ENCODE data around the gene SIRPG. TPM values are rescaled to one million over a fixed set of nuclear protein-coding genes. Genes with fewer than 3 reads are reported as not detected.

SIRPG gene
- total RNA-seq, 1 donor from 2014 or later: not detected

DNA sequence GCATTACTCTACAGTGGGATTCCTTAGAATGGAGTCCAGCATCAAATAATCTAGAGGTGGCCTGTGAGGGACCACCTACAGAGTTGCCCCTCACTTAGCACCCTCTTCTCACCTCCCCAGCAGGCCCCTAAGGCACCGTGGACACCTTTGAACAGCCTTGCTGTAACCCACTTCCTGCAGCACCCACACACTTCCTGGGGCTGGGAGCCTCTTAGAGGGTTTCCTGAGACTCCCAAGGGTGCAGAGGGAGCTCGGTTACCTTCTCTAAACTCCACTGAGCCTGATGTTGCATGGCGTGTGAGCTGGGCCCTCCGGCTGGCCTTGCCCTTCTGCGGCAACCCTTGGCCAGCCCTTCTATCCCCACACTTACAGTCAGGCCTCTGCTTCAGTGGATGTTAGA lies 7.3 kb upstream of the SIRPG start:
- Mint-ChIP-seq H3K27me3 (ENCODE audit: low read depth) (peaks cover 34% of the 10 kb centered on the region), H3K9me3 (no peaks in the 10 kb centered on the region), H3K4me1 (no peaks in the 10 kb centered on the region), H3K36me3 (no peaks in the 10 kb centered on the region), H3K4me3 (no peak overlapping the region), H3K27ac (no peak overlapping the region)
- DNase-seq (ENCODE audit: low spot score in 2 of 2, unreplicated experiment in 2 of 2): no peak
- no peak for TF ChIP-seq CTCF (IDR thresholded peaks at IDR 0.05; ENCODE audit: unreplicated experiment)

DNA sequence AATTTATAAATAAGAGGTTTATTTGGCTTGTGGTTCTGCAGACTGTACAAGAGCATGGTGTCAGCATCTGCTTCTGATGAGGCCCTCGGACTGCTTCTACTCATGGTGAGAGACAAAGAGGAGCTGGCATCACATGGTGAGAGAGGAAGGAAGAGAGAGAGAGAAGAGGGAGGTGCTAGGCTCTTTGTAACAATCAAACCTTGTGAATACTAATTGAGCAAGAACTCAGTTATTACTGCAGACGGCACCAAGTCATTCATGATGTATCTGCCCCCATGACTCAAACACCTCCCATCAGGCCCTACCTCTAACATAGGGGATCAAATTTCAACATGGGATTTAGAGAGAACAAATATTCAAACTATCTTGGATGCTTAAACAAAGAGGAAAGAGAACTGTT lies 6.3 kb upstream of the SIRPG start:
- Mint-ChIP-seq H3K9me3 (no peaks in the 10 kb centered on the region), H3K27ac (no peak overlapping the region), H3K36me3 (no peaks in the 10 kb centered on the region), H3K27me3 (ENCODE audit: low read depth) (peaks cover 36% of the 10 kb centered on the region), H3K4me3 (no peak overlapping the region), H3K4me1 (no peaks in the 10 kb centered on the region)
- no peak for DNase-seq (ENCODE audit: low spot score in 2 of 2, unreplicated experiment in 2 of 2)
- no peak for TF ChIP-seq CTCF (IDR thresholded peaks at IDR 0.05; ENCODE audit: unreplicated experiment)

GRCh38 chr20:1661542-1662299 lies 4.1 kb upstream of the SIRPG start:
- Mint-ChIP-seq H3K9me3 (no peaks in the 10 kb centered on the region), H3K27me3 (ENCODE audit: low read depth) (peaks cover 50% of the 10 kb centered on the region), H3K27ac (no peak overlapping the region), H3K4me3 (no peak overlapping the region), H3K36me3 (no peaks in the 10 kb centered on the region), H3K4me1 (no peaks in the 10 kb centered on the region)
- TF ChIP-seq CTCF (IDR thresholded peaks at IDR 0.05; ENCODE audit: unreplicated experiment): no peak
- no peak for DNase-seq (ENCODE audit: low spot score in 2 of 2, unreplicated experiment in 2 of 2)

DNA sequence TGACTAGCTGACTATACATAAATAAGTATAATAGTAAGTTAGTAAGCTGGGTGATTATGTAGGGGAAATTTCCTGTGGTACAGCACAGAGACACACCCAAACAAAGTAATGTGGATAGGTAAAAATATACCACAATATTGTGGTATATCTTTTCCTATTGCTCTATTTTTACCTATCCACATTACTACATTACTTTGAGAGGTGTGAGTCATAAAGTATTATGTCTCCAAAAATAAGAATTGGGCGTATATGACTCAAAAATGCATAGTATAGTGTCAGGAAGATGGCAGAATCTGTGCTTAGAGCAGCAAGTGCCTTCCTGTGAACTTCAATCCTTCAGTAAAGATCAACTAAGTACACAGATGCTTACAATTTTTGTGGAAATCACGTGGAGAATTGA lies 2.7 kb upstream of the SIRPG start:
- Mint-ChIP-seq H3K4me3 (no peak overlapping the region), H3K27ac (no peak overlapping the region), H3K27me3 (ENCODE audit: low read depth) (peaks cover 54% of the 10 kb centered on the region), H3K4me1 (no peaks in the 10 kb centered on the region), H3K36me3 (no peaks in the 10 kb centered on the region), H3K9me3 (no peaks in the 10 kb centered on the region)
- no peak for DNase-seq (ENCODE audit: low spot score in 2 of 2, unreplicated experiment in 2 of 2)
- TF ChIP-seq CTCF (IDR thresholded peaks at IDR 0.05; ENCODE audit: unreplicated experiment): no peak

DNA sequence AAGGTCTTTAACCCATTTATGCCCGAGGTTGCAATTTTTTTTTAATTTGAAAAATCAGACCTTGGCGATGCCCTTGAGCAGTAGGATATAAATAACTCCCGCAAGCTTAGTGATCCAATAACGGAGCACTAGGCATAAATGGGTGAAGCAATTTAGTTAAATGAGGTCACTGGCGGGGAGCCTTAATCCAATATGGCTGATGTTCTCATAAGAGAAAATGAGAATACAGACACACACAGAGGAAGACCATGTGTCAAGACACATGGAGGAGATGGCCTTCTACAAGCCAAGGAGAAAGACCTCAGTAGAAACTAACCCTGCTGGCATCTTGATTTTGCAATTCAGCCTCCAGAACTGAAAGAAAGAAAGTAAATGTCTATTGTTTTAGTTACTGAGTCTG lies 735 bp downstream of the SIRPG start:
- DNase-seq (ENCODE audit: low spot score in 2 of 2, unreplicated experiment in 2 of 2): no peak
- Mint-ChIP-seq H3K27me3 (ENCODE audit: low read depth) (peaks cover 57% of the 10 kb centered on the region), H3K36me3 (no peaks in the 10 kb centered on the region), H3K4me1 (no peaks in the 10 kb centered on the region), H3K4me3 (no peak overlapping the region), H3K9me3 (no peaks in the 10 kb centered on the region), H3K27ac (no peak overlapping the region)
- TF ChIP-seq CTCF (IDR thresholded peaks at IDR 0.05; ENCODE audit: unreplicated experiment): no peak
